ENCODE data around the gene SNORC.
"Not testable (repeated sequence)": the region's sequence is repeated elsewhere in the genome, so short reads cannot be mapped to it uniquely, and the experiment has no call there.

The SNORC gene

DNA sequence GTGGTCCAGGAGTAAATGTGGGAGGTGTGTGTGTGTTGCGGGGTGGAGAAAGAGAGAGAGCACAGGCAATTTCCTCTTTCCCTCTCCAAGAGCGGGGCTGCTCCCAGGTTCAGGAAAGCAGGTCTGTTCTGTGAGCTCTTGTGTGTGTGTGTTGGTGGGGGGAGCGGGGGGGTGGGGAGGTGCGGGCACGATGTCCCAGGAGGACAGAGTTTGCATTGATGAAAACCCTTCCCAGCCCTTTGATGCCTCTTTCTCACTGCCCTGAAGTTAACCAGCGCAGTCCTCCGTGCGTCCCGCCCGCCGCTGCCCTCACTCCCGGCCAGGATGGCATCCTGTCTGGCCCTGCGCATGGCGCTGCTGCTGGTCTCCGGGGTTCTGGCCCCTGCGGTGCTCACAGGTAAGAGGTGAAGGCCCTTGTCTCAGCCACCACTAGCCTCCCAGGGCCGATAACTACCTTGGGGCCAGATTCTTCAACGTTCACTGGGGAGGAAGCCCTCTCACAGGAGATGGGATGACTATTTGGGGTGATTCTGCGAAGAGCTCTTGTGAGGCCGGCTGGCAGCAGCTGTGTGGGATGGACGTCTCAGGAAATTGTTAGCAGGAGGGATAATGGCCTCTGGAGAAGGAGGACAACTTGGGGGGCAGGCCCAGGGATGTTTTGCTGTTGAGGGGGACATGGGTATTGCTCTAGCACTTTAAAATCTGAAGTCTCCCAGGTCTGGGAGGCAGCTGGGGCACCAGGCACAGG lies at the start of gene SNORC:
Gene SNORC, plus strand, starts transcription at position 247 of the 748 bp plus-strand sequence. Its CDS starts 78 bp downstream, at position 325.
- DNase-seq, result no peak

DNA sequence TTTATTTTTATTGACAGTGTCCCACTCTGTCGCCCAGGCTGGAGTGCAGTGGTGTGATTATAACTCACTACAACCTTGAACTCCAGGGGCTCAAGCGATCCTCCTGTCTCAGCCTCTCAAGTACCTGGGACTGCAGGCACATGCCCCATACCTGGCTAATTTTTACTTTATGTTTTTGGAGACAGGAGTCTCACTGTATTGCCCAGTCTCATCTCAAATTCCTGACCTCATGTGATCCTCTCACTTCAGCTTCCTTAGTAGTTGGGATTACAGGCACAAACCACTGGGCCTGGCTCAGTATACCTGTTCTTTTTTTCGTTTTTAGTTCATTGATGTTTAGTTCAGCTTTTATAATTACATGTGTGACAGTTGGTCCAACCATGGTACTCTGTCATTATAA lies 40.1 kb upstream of the SNORC start:
- DNase-seq, result no peak

DNA sequence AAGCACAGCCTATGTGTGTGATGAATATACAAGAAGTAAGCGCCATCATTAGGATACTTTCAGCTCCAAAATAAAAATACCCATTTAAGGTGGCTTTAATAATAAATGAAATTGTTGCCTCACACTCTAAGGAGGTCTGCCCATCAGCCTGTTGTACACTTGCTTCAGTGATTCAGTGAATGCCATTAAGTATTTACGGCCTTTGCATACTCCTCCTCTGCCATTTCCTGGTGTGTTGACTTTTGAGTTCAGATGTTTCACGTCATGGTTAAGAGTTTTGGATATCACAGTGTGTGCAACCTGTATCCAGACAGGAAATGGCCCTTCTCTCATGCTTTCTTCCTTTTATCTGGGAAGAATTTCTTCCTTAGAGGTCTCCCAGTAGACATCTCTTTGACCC lies 38.6 kb upstream of the SNORC start:
- no peak for DNase-seq

- DNase-seq, result peak in 1 of 56 donors; percentile 4
Measured at GRCh38 chr2:232833830-232834229, 36.2 kb upstream of the SNORC start.

DNA sequence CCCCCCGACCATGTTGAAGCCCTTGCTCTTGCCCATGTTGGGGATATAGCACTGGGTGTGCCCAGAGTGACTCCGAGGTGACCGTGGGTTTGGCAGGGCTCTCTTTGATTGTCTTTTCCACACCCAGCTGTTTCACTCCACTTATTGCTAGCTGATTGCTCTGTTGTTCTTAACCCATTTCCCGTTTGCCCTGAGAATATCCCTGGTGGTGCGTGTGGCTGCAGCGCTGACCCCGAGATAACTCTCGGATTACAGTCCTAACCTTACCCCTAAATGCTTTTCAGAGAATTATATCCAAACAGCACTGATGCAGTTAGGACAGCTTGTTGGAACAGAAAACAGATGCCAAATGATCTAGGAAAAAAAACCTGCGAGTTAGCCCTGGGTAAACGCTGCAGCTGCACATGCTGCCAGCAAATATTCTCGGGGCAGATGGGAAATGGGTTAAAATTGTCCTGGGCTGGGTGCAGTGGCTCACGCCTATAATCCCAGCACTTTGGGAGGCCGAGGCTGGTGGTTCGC lies 34.3 kb upstream of the SNORC start:
- DNase-seq, result no peak

DNA sequence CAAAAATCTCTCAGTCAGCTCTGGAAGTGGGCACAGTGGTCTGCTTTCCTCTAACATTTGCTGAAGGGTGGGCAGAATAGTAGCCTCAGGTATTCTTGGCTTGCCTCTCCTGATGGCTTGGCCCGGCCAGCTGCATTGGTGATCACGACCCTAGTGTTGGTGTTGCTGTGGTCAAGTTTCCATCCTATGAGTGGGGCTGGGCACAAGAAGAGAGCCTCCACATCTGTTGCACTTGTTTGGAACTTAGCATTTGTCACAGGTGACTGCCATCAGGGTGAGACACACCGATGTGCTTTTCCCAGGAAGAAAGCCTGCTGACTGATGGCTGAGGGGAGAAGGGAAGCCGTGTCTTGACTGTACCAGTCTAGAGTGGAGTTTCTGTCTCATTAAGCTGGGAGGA lies 33.1 kb upstream of the SNORC start:
- DNase-seq, result no peak

DNA sequence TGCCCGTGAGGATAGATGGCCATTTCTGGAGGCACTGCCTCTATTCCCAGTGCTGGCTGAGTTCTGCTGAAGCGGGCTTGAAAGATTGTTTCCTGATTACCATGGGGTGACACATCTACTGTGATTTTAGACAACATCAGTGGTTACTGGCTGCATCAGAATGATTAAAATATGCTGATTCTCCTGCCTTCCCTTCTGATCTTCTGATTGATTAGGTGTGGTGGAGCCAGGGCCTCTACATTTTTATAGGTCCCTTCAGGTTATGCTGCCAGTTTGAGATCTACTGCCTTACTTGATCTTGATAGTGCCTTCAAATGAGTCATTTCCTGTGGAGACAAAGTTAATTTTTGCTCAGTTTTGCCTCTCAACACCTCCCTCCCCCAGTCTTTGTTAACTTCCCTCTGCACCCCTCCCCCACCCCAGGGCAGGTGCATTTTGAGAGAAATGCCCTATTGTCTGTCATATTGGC lies 31.6 kb upstream of the SNORC start:
- no peak for DNase-seq

DNA sequence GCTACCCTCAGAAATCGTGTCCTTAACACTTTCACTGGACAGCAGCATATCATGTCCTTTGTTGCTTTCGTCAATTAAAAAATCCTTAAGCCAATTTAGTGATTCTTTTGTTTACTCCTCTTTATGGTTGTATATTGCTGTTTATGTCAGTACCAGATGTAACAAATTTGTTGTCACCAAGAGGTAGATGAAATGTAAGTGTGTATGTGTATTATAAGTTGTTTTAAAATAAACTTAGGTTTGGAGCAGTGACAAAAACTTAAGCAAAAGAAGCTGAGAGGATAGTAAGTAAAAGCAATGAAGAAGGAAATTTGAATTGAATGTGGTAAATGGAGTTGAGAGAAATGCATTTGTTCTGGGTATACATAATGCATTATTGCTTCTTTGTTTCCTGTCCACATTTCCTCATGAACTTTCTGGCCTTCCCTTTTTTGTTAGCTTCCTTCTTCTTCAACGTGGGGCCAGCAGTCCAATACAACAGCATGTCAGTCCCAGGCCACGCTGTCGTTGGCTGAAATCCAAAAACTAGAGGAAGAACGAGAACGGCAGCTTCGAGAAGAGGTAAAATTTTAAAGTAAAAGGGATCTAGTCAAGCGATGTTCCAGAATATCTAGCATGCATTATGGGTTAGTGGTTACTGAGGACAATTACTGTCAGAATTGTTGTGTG lies 30.5 kb upstream of the SNORC start:
- peak in 13 of 56 donors; percentile 3 to 49 (median 18) for DNase-seq

DNA sequence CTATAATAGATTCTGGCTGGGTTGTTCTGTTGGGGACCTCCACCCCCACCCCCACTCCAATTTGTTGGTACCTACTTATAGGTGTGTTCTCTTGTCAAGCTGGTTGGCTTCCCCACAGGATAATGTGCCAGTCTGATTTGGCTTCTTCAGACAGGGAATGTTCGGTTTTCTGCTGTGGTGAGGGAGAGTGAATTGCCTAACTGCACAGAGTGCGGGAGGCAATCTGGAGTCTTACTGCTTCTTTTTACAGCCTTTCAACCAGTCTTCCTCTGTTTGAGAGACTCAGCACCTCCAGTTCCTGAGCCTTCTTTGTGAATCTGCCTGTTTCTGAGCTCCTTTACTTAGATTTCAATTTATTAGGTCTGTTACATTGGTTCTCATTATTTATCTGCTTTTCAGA lies 27.4 kb upstream of the SNORC start:
- DNase-seq, result peak in 5 of 56 donors; percentile 4 to 15 (median 8)

DNA sequence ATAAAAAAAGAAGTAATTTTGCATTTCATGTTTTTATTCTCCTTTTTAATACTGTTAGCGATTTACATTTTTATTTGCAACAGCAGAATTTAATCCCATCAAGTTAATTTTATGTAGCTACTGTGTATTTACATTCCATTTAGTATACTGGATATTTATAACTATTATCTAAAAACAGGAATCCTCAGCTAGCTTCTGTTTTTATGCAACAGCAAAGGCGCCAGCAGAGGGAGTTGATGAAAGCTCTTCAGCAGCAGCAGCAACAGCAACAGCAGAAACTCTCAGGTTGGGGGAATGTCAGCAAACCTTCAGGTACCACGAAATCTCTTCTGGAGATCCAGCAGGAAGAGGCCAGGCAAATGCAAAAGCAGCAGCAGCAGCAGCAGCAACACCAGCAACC lies 26.2 kb upstream of the SNORC start:
- DNase-seq, result peak in 14 of 56 donors; percentile 8 to 67 (median 31)

- no peak for DNase-seq
Measured at GRCh38 chr2:232846055-232846454, 24.0 kb upstream of the SNORC start.

- no peak for DNase-seq
Measured at GRCh38 chr2:232850039-232850438, 20.0 kb upstream of the SNORC start.

DNA sequence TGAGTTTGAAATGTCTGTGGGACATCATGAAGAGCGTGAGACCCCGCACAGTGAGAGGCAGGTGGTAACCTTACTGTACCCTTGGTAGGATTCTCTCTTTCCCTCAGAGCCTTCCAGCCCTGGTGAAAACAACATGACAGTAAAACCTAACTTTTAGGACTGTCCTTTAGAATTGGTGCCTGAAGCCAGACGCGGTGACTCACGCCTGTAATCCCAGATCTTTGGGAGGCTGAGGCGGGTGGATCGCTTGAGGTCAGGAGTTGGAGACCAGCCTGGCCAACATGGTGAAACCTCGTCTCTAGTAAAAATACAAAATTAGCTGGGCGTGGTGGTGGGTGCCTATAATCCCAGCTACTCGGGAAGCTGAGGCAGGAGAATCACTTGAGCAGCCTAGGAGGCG lies 18.0 kb upstream of the SNORC start:
- DNase-seq, result not testable (repeated sequence)

GRCh38 chr2:232852676-232853075 lies 17.4 kb upstream of the SNORC start:
- DNase-seq, result no peak

DNA sequence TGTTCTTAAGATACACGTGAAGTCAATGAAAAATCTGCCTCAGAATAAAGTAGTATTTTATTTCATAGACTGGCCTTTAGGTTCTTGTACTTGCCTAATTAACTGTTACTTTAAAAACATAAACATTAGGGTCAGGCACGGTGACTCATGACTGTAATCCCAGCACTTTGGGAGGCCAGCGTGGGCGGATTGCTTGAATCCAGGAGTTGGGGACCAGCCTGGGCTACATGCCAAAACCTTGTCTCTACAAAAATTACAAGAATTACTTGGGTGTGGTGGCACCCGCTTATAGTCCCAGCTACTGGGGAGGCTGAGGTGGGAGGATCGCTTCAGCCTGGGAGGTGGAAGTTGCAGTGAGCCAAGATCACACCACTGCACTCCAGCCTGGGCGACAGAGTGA lies 16.0 kb upstream of the SNORC start:
- peak in 1 of 56 donors; percentile 31 for DNase-seq

DNA sequence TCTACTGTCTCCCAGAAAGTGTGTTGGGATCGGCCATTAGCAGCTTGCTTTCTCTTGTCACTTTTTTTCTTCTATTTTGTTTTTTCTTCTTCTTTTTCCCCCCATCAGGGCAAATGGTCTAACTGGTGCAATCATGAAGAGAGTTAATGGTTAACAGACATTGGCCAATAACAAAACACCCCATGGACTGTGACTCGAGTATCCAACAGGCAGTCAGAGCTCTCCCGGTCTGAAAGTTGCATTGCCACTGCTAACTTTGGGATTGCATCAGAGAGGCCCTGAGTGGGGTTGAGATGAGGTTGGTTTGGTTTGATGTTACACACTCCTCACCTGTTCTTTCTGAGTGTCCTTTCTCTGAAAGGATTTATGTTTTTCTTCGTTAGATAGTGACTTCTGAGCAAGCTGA lies 12.9 kb upstream of the SNORC start:
- DNase-seq, result no peak

DNA sequence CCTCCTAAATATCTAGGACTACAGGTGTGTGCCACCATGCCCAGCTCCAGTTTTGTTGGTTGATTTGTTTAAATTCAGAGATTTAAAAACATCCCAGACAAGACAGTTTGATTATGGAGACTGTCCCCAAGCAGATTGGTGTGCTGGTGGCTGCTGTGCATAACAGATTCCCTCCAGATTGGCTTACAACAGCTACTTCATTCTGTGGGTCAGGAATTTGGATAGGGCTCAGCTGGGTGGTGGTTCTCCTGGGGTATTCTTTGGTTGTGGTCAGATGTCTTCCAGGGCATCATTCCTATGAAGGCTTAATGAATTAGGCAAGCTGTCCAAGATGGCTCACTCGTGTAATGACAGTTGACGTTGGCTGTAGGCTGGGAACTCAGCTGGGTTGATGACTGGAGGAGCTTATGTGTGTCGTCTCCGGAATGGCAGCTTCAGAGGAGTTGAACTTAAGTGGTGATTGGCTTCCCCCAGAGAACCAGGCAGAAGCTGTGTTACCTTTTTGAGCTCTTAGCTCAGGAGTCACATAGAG lies 10.6 kb upstream of the SNORC start:
- no peak for DNase-seq

GRCh38 chr2:232860593-232861241 lies 9.3 kb upstream of the SNORC start:
- DNase-seq, result no peak

- no peak for DNase-seq
Measured at GRCh38 chr2:232861353-232861752, 8.7 kb upstream of the SNORC start.

- no peak for DNase-seq
Measured at GRCh38 chr2:232863996-232864395, 6.1 kb upstream of the SNORC start.

GRCh38 chr2:232865165-232865564 lies 4.9 kb upstream of the SNORC start:
- no peak for DNase-seq

DNA sequence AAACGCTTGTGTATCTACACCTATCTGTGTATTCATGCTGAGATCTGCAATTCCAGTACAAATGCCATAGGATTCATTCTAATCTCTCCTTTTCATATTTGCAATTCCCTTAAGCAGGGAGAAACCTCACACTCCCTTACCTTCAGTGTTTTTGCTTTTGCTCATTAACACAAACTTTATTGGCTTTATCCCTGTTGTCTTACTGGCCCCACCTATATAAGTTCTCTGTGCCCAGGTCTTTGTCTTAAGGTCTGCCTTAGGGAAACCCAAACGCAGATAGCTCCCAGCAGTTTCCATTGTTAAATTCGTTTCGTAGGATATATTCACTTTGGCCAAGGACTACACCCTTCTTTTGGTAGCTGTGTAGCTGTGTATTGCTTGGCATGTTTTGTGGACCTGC lies 4.0 kb upstream of the SNORC start:
- DNase-seq, result no peak

Data from nucleus accumbens (tissue), 56 donors.